AG04450 (cell line): ENCODE measurements around the gene TARBP1. TPM values are rescaled to one million over a fixed set of nuclear protein-coding genes. Genes with fewer than 3 reads are reported as not detected.

Source experiments
- CTCF ChIA-PET: fragments of 300-600, 350-600 bp; formaldehyde crosslinking; extraction: SDS; loops from one replicate; lab custom pipeline; 2022; ENCODE audit warnings: antibody characterized with exemption, inconsistent platforms; lab: Charles Lee
- POLR2A ChIA-PET: fragments of 350-600 bp; formaldehyde crosslinking; extraction: SDS; loops from one replicate; lab custom pipeline; 2021; ENCODE audit warnings: antibody characterized with exemption, inconsistent platforms; lab: Yijun Ruan, JAX
- DNase-seq: peaks from one replicate; pipeline ENCODE4 v3.0.0-alpha.2; 2011; ENCODE audit warnings: low read depth, low spot score
- H3K27ac ChIP-seq: one replicate; pipeline ENCODE4 v1.5.1; 2012; ENCODE audit warnings: low read depth, low read length, control low read depth
- H3K27me3 ChIP-seq: one replicate; pipeline ENCODE4 v1.6.0; 2012; ENCODE audit warnings: low read length; ENCODE audit not compliant: control insufficient read depth, insufficient read depth
- H3K4me3 ChIP-seq: 2 replicates; pipeline ENCODE4 v1.5.1; 2011; ENCODE audit warnings: mild to moderate bottlenecking, low read depth, low read length, control low read depth
- H3K9me3 ChIP-seq: 2 replicates; pipeline ENCODE4 v1.5.1; 2012; ENCODE audit warnings: low read length; ENCODE audit not compliant: control insufficient read depth, insufficient read depth
- CTCF ChIP-seq: IDR thresholded peaks from 2 replicates; pipeline ENCODE4 v1.5.1; 2011; ENCODE audit warnings: low read depth, low read length, control low read depth, inconsistent platforms
- polyA minus RNA-seq: library from RNA; depleted of rRNA, polyadenylated mRNA; stranded (reverse); fragments of >200 nt; gene quantifications from 2 replicates; pipeline ENCODE4 v1.2.3, GENCODE V29; 2011; rRNA and poly(A)+ RNA removed
- polyA plus RNA-seq: library from polyadenylated mRNA; depleted of rRNA; stranded (reverse); fragments of >200 nt; gene quantifications from 2 replicates; pipeline ENCODE4 v1.2.3, GENCODE V29; 2011; rRNA removed

TARBP1 gene, protein sequence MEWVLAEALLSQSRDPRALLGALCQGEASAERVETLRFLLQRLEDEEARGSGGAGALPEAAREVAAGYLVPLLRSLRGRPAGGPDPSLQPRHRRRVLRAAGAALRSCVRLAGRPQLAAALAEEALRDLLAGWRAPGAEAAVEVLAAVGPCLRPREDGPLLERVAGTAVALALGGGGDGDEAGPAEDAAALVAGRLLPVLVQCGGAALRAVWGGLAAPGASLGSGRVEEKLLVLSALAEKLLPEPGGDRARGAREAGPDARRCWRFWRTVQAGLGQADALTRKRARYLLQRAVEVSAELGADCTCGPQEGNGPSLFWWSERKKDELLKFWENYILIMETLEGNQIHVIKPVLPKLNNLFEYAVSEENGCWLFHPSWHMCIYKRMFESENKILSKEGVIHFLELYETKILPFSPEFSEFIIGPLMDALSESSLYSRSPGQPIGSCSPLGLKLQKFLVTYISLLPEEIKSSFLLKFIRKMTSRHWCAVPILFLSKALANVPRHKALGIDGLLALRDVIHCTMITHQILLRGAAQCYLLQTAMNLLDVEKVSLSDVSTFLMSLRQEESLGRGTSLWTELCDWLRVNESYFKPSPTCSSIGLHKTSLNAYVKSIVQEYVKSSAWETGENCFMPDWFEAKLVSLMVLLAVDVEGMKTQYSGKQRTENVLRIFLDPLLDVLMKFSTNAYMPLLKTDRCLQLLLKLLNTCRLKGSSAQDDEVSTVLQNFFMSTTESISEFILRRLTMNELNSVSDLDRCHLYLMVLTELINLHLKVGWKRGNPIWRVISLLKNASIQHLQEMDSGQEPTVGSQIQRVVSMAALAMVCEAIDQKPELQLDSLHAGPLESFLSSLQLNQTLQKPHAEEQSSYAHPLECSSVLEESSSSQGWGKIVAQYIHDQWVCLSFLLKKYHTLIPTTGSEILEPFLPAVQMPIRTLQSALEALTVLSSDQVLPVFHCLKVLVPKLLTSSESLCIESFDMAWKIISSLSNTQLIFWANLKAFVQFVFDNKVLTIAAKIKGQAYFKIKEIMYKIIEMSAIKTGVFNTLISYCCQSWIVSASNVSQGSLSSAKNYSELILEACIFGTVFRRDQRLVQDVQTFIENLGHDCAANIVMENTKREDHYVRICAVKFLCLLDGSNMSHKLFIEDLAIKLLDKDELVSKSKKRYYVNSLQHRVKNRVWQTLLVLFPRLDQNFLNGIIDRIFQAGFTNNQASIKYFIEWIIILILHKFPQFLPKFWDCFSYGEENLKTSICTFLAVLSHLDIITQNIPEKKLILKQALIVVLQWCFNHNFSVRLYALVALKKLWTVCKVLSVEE (N-terminal part only)
- polyA plus RNA-seq: 19.4 and 22.6 TPM in 2 replicates
- 11.2 and 14.5 TPM in 2 replicates for polyA minus RNA-seq

GRCh38 chr1:234478481-234479309 is at the start of gene TARBP1:
TARBP1 (minus strand) TSS chr1:234479179; CDS start chr1:234479103, 76 bp downstream.
- peak; percentile 18 for TF ChIP-seq CTCF
- peak; percentile 20 for DNase-seq
- Histone ChIP-seq H3K9me3 (no peaks in the 10 kb centered on the region), H3K27ac (no peak within 1 kb of the TSS), H3K27me3 (peaks cover 2% of the 10 kb centered on the region), H3K4me3 (peak within 1 kb of the TSS; percentile 75)
- ChIA-PET CTCF (interaction anchor here (0.7 to 1.0 kb wide), 3 partner anchors 38 to 615 kb away, joined by 3 to 7 read pairs (median 4); no protein-coding TSS in a partner anchor), POLR2A (interaction anchor here (0.6 to 1.3 kb wide), 2 partner anchors 8 to 17 kb away, joined by 4 to 6 read pairs; no protein-coding TSS in a partner anchor)

DNA sequence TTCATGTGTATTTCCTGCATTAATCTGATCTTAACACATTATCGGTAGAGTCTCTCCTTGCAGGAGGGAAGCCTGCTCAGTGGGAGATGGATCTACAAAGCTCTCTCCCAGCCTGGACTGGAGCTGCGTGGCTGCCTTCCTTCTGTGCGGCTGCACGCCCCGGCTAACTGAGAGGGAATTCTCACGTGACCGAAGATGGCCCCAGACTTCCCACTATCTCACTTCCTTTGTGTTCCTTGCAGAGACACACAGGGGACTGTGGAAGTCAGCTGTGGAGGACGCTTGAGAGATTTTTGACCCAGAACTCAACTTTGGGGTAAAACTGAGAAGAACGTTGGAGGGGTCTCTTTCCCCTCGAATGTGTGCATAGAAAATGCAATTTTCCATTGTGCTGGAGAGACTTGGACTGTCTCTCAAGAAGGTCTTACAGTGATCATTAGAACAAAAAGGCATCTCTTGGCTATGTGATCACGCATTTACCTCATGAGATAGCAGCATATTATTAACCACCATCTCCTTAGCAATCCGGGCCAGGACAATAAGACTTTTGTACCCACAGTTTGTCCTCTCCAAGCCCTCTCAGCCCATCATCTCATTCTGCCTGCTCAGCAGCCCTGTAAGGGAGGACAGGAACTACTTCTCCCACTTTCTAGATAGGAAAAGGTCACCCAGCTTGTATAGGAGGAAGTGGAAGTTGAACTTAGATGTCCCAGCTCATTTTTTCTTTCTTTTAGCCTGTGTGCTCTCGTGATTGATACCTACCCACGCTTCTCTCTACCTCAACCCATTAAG is 49.3 kb upstream of the TARBP1 start:
- H3K4me3 ChIP-seq: no peak overlapping the region
- no peaks in the 10 kb centered on the region for H3K27me3 ChIP-seq
- H3K27ac ChIP-seq: no peak overlapping the region
- no peak for DNase-seq
- ChIA-PET CTCF (interaction anchor here (0.6 kb wide), 1 partner anchor 565 kb away, joined by 3 read pairs; no protein-coding TSS in a partner anchor), POLR2A (interaction anchor here (0.6 kb wide), 1 partner anchor 33 kb away, joined by 3 read pairs; no protein-coding TSS in a partner anchor)
- TF ChIP-seq CTCF: no peak
- H3K9me3 ChIP-seq: no peaks in the 10 kb centered on the region

DNA sequence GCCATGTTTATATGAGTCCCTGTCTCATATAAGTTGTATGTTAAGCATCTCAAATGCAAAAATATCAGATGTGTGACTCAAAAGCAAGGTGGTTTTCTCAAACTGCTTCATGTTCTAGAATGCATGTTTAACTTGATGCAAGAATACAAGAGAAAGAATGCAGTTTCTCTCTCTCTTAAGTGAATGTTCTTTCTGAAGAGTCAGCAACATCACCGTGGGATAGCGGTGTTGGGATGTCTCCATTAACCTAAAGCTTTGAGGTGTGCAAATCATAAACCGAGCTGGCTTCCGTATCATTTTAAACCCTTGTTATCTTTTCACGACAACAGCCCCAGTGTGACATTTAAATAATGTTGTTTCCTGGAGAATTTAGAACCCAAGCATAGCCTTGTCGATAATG is 48.4 kb upstream of the TARBP1 start:
- Histone ChIP-seq H3K27ac (no peak overlapping the region), H3K27me3 (no peaks in the 10 kb centered on the region), H3K4me3 (no peak overlapping the region), H3K9me3 (no peaks in the 10 kb centered on the region)
- ChIA-PET CTCF (interaction anchor here (0.9 kb wide), 1 partner anchor 557 kb away, joined by 3 read pairs; no protein-coding TSS in a partner anchor), POLR2A (interaction anchor here (0.6 kb wide), 1 partner anchor 77 kb away, joined by 3 read pairs; no protein-coding TSS in a partner anchor)
- no peak for TF ChIP-seq CTCF
- no peak for DNase-seq
